LNCAP (cell line): ENCODE data around the gene NPR2.
A peak's percentile ranks its signal among the peaks of the same experiment; 100 is the strongest.

ENCODE experiments used
- TF ChIP-seq, protein P1 (sequence below): fragments of 450-650 bp; IDR thresholded peaks from 2 replicates; pipeline ENCODE4 v1.5.1; 2017; ENCODE audit warnings: mild to moderate bottlenecking

NPR2 gene

DNA sequence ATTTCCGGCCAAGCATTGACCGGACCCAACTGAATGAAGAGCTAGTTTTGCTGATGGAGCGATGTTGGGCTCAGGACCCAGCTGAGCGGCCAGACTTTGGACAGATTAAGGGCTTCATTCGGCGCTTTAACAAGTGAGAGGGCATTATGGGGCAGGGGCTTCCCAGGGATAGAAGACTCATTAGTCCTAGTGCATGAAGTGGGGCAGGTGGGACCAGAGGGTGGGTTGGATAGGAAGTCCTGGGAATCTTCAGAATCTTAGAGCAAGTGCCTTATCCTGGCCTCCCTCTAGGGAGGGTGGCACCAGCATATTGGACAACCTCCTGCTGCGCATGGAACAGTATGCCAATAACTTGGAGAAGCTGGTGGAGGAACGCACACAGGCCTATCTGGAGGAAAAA, 14.7 kb downstream of the NPR2 start:
- TF ChIP-seq, protein P1, sequence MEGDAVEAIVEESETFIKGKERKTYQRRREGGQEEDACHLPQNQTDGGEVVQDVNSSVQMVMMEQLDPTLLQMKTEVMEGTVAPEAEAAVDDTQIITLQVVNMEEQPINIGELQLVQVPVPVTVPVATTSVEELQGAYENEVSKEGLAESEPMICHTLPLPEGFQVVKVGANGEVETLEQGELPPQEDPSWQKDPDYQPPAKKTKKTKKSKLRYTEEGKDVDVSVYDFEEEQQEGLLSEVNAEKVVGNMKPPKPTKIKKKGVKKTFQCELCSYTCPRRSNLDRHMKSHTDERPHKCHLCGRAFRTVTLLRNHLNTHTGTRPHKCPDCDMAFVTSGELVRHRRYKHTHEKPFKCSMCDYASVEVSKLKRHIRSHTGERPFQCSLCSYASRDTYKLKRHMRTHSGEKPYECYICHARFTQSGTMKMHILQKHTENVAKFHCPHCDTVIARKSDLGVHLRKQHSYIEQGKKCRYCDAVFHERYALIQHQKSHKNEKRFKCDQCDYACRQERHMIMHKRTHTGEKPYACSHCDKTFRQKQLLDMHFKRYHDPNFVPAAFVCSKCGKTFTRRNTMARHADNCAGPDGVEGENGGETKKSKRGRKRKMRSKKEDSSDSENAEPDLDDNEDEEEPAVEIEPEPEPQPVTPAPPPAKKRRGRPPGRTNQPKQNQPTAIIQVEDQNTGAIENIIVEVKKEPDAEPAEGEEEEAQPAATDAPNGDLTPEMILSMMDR = no peak

DNA sequence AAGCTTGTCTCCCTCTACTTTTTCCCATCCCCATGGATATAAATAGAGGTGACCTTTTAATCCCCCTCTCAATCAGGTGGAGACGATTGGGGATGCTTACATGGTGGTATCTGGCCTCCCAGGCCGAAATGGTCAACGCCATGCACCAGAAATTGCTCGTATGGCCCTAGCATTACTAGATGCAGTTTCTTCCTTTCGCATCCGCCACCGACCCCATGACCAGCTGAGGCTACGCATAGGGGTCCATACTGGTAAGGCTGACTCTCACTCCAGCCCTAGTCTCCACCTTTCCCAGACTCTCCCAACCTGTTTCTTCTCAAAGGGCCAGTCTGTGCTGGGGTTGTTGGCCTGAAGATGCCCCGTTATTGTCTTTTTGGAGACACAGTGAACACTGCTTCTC, 17.0 kb downstream of the NPR2 start:
- TF ChIP-seq, protein P1 = no peak

DNA sequence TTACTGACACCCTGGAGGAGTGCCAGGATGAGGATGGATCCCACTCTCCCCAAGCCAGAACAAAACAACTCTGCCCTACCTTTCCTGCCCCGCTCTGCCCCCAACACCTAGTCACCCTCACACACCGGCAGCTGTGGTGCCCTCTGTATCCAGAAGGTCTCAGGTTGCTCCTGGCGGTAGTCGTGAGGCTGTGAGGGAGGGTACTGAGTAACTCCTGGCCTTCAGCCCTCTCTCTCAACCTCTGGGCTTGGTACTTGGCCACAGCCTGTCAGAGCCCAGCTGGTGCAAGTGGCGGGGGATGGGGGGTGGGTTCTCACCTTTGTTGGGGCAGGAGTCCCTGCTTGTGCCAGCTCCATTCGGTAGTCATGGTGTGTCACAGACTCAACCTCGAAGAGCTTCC, 18.7 kb downstream of the NPR2 start:
- TF ChIP-seq, protein P1 = no peak

DNA sequence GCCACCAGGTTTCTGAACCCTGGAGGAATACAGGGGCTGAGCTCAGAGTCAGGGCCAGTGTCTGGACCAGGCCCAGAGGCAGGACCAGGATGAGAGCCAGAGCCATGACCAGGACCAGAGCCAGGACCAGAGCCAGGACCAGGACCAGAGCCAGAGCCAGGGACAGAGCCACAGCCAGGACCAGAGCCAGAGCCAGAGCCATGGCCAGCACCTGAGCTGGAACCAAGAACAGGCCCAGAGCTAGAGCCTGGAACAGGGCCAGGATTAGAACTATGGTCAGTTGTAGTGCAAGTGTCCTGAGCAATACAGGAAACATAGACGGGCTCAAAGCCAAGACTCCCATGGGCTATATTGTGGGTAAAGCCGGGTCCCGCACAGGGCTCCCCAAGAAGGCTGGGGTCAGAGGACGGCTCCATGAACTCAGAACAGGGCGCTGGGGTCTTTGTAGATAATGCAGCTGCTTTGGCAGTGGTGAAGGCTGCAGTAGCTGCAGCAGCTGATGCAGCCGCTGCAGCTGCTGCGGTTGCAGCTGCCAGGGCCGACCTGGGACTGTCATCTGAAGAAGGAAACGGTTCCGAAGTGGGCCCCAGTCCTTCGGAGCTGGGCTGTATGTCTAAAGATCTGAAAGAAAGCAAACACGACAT, 20.1 kb downstream of the NPR2 start:
- TF ChIP-seq, protein P1 = no peak

DNA sequence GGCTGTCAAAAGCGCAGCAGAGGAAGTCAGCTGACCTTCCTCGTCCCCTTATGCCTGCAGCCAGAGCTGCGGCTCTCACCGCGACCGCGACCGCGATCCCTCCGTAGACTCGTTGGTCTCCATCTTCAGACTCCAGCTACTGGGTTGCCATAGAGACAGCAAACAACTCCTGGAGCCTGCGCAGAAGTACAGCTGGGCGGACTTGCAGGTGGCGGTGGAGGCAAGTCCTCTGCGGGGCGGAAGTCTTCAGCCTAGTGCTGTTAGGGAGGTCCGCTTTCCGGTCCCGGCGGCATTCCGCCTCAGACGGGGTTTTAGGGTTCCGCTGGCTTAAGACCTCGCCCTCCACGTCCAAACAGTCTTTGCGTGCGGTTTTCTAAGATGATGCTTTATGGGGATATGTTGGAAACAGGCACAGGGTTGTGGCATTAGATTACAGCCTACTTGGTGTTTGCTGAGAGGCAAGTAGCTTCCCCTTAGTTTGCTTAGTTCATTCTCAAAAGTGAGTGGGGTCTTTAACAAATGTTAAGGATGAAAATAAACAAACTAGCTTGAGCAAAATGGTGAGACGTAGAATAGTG, 20.7 kb downstream of the NPR2 start, which contains the start of gene SPAG8:
SPAG8 (minus strand) TSS at position 238 of the 578 bp plus-strand sequence; CDS start at position 123, 115 bp downstream.
- TF ChIP-seq, protein P1 = no peak

DNA sequence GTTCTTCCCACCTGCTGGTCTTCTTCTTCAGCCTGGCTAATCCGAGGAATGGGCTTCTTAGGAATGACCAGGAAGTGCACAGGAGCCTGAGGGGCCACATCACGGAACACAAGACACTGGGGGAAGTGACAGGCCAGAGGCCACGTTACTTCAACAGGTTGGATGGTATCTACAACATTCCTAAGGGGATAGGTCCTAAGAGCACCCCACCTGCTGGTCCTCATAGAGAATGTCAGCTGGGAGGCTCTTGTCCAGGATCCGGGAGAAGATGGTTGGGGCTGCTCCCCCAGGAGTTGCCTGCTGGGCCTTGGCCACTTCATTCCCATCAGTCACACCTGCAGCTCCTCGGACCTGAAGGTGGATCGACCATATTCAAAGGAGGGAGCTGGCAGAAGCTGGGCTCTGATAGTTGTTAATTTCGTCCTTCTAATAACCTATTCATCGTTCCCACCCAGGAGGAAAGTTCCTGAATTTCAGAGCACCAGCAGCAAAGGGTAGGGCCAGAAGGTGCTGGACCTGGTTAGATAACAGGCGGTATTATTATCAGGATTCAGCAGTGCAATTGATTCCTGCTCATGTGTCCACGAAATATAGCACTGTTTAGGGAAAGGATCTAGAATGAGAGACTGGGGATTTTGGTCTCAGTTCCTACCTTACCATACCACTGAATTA, 22.2 kb downstream of the NPR2 start:
- TF ChIP-seq, protein P1 = peak; percentile 28; the same call in 1 of the 2 replicates

DNA sequence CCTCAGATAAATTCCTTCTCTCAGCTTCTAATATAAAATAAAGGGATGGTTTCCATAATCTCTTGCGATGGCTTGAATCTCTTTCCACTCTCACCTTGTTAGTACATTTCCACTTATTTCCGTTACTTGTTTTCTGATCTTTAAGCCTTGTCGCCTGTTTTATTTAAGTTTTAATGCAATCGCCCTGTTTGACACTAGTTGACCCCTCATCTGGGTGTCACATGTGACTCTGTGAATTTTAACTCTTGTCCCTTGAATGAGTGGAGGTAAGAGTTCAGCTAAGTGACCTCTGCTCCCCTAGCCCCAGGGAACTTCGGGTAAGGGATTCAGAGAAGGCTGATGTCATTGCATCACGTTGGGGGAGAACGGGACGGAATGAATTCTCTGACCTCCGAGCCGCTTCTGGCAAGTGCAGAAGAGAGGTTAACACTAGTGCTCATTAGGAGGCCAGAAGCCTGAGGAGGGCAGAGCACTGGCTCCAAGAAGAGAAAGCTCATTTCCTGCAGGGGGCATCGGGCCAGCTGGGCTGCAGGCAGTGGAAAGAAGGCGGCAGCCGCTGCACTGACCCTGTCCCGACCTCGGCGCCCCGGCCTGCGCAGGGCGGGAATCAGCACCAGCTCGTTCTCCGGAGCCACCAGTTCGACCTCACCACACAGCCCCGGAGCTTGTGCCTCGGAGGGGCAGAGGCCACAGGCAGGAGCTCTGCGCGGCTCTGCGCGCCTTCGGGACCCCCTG, 22.9 kb downstream of the NPR2 start:
- TF ChIP-seq, protein P1 = peak; percentile 27; the same call in 1 of the 2 replicates
